ENCODE measurements around the gene EIF5AL1.

Gene EIF5AL1

DNA sequence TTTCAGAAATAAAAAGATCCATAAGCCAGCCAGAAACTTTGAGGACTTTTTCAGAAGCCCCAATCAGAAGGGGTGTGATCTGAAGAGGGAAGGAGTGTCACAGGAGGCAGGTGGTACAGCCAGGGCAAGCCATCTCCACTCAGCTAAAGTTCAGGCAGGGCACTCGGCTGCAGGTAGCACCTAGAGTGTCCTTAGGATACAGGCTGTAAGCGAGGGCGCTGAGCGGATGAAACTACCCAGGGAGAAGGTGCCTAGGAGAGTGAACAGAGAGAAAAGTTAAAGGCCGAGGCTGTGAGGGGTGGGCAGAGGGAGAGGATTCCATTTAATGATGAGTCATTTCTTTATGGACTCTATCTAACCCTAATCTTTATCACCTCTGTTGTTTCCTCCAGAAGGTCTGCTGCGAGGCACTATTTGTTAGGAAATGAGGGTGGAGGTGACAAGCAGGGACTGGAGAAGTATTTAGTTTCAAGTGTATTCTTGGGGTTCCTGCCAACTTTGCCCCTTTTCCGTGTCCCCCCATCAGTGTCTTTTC lies 37.1 kb upstream of the EIF5AL1 start:
- H3K36me3 ChIP-seq (ENCODE audit: control insufficient read depth, insufficient read depth, low read length), result no peaks in the 10 kb centered on the region
- H3K4me3 ChIP-seq (ENCODE audit: extremely low read depth, insufficient read depth, low read length, poor library complexity, severe bottlenecking), result no peak overlapping the region
- no peaks in the 10 kb centered on the region for H3K4me1 ChIP-seq (ENCODE audit: control insufficient read depth, insufficient read depth, low read length, poor library complexity, severe bottlenecking)
- H3K27ac ChIP-seq (ENCODE audit: low read depth, low read length, severe bottlenecking), result no peak overlapping the region
- no peaks in the 10 kb centered on the region for H3K9me3 ChIP-seq (ENCODE audit: control insufficient read depth, low read length)
- WGBS, 2 experiments (ENCODE audit: insufficient coverage in 2 of 2), result 98 to 100% methylated on average over 4 of the region's 7 CpGs

DNA sequence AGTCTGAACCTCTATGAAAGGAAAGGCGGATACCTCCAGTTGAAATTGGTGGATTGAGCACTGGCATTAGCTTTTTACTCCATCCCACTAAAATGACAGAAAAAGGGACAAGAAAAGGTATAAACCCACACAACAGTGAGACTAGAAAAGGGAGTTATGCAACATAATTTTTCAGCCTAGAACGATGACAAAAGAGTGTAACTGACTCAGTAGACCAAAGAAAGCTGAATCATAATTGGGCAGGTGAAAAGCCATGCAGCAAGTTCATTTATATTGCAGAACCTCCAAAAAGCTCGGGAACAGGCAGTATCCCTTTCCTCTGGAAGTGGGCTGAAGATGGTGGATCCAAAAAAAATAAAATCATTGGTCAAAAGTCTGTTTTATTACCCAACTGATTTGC lies 36.5 kb upstream of the EIF5AL1 start:
- no peaks in the 10 kb centered on the region for H3K36me3 ChIP-seq (ENCODE audit: control insufficient read depth, insufficient read depth, low read length)
- no peak overlapping the region for H3K4me3 ChIP-seq (ENCODE audit: extremely low read depth, insufficient read depth, low read length, poor library complexity, severe bottlenecking)
- H3K9me3 ChIP-seq (ENCODE audit: control insufficient read depth, low read length), result no peaks in the 10 kb centered on the region
- no peaks in the 10 kb centered on the region for H3K4me1 ChIP-seq (ENCODE audit: control insufficient read depth, insufficient read depth, low read length, poor library complexity, severe bottlenecking)
- WGBS, 2 experiments (ENCODE audit: insufficient coverage in 2 of 2), result 67 to 92% methylated on average over 1 to 2 of the region's 3 CpGs
- no peak overlapping the region for H3K27ac ChIP-seq (ENCODE audit: low read depth, low read length, severe bottlenecking)

DNA sequence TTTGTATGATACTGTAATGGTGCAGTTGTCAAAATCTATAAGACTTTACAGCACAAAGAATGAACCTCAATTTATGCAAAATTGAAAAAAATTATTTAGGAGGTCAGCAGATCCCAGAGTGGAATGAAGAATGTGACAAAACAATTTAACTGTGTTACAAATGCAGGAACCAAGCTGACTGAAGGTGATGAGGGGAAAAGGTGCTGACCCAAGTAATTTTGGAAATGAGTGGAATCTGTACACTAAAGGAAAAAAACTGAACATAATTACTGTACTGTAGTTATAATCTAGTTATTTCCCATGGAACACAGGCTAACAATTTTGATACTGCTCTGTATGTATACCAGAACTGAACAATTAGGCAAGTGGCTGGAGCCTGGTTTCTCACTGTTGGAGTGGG lies 35.7 kb upstream of the EIF5AL1 start:
- Histone ChIP-seq H3K36me3 (ENCODE audit: control insufficient read depth, insufficient read depth, low read length) (no peaks in the 10 kb centered on the region), H3K9me3 (ENCODE audit: control insufficient read depth, low read length) (no peaks in the 10 kb centered on the region), H3K27ac (ENCODE audit: low read depth, low read length, severe bottlenecking) (no peak overlapping the region), H3K4me1 (ENCODE audit: control insufficient read depth, insufficient read depth, low read length, poor library complexity, severe bottlenecking) (no peaks in the 10 kb centered on the region), H3K4me3 (ENCODE audit: extremely low read depth, insufficient read depth, low read length, poor library complexity, severe bottlenecking) (no peak overlapping the region)

DNA sequence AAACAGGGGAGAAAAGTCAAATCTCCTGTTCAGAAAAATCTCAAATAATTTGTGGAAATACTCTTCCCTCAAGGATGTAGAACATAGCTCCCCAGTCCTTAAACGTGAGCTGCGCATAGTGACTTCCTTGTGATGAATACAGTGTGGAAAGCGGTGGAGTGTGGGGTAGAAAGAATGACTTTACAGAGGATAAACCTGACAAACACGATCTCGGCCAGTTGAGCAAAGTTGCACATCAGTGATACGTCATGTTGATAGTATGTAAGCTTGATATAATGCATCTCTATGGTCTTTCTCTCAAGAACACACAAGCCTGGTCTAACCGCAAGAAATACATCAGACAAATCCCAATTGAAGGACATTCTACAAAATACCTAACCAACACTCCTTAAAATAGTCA lies 34.9 kb upstream of the EIF5AL1 start:
- WGBS, 2 experiments (ENCODE audit: insufficient coverage in 2 of 2), result 82 to 96% methylated on average over 3 to 6 of the region's 7 CpGs
- H3K9me3 ChIP-seq (ENCODE audit: control insufficient read depth, low read length), result no peaks in the 10 kb centered on the region

GRCh38 chr10:79479283-79479909 lies 32.9 kb upstream of the EIF5AL1 start:
- peaks cover 16% of the 10 kb centered on the region for H3K4me1 ChIP-seq (ENCODE audit: control insufficient read depth, insufficient read depth, low read length, poor library complexity, severe bottlenecking)
- no peaks in the 10 kb centered on the region for H3K9me3 ChIP-seq (ENCODE audit: control insufficient read depth, low read length)
- WGBS, 2 experiments (ENCODE audit: insufficient coverage in 2 of 2), result no CpG with 5 or more reads among the region's 3 CpGs
- H3K27ac ChIP-seq (ENCODE audit: low read depth, low read length, severe bottlenecking), result no peak overlapping the region
- no peaks in the 10 kb centered on the region for H3K36me3 ChIP-seq (ENCODE audit: control insufficient read depth, insufficient read depth, low read length)
- no peak overlapping the region for H3K4me3 ChIP-seq (ENCODE audit: extremely low read depth, insufficient read depth, low read length, poor library complexity, severe bottlenecking)

More for the DNA sequence above, 34.9 kb upstream of the EIF5AL1 start:
- no peak overlapping the region for H3K4me3 ChIP-seq (ENCODE audit: extremely low read depth, insufficient read depth, low read length, poor library complexity, severe bottlenecking)
- H3K27ac ChIP-seq (ENCODE audit: low read depth, low read length, severe bottlenecking), result no peak overlapping the region
- no peaks in the 10 kb centered on the region for H3K4me1 ChIP-seq (ENCODE audit: control insufficient read depth, insufficient read depth, low read length, poor library complexity, severe bottlenecking)
- H3K36me3 ChIP-seq (ENCODE audit: control insufficient read depth, insufficient read depth, low read length), result no peaks in the 10 kb centered on the region

GRCh38 chr10:79482304-79482703 lies 30.0 kb upstream of the EIF5AL1 start:
- Histone ChIP-seq H3K4me1 (ENCODE audit: control insufficient read depth, insufficient read depth, low read length, poor library complexity, severe bottlenecking) (peaks cover 17% of the 10 kb centered on the region), H3K4me3 (ENCODE audit: extremely low read depth, insufficient read depth, low read length, poor library complexity, severe bottlenecking) (no peak overlapping the region), H3K9me3 (ENCODE audit: control insufficient read depth, low read length) (no peaks in the 10 kb centered on the region), H3K36me3 (ENCODE audit: control insufficient read depth, insufficient read depth, low read length) (no peaks in the 10 kb centered on the region), H3K27ac (ENCODE audit: low read depth, low read length, severe bottlenecking) (peak overlapping the region; percentile 17)
- WGBS, 2 experiments (ENCODE audit: insufficient coverage in 2 of 2), result no CpG with 5 or more reads among the region's 1 CpG

DNA sequence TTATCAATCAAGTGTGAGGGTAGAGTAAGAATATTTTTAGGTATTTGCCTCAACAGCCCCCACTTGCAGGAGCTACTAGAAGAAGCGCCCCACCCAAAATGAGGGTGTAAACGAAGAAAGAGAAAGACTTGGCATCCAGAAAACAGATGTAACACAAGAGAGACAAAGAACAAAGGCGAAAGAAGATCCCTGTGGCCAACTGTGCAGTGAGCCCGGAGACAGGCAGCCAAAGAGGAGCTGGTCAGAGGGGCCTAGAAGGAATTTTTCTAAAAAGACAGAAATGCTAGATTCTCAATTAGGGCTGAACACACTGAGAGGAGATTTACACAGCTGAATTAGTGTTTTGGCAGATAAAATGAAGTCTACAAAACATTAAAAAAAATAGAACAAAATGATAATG lies 29.6 kb upstream of the EIF5AL1 start:
- Histone ChIP-seq H3K4me3 (ENCODE audit: extremely low read depth, insufficient read depth, low read length, poor library complexity, severe bottlenecking) (no peak overlapping the region), H3K9me3 (ENCODE audit: control insufficient read depth, low read length) (no peaks in the 10 kb centered on the region), H3K4me1 (ENCODE audit: control insufficient read depth, insufficient read depth, low read length, poor library complexity, severe bottlenecking) (peaks cover 21% of the 10 kb centered on the region), H3K27ac (ENCODE audit: low read depth, low read length, severe bottlenecking) (peak overlapping the region; percentile 17), H3K36me3 (ENCODE audit: control insufficient read depth, insufficient read depth, low read length) (no peaks in the 10 kb centered on the region)
- WGBS, 2 experiments (ENCODE audit: insufficient coverage in 2 of 2), result 70 to 85% methylated on average over 2 to 3 of the region's 4 CpGs

GRCh38 chr10:79483299-79483698 lies 29.0 kb upstream of the EIF5AL1 start:
- Histone ChIP-seq H3K4me1 (ENCODE audit: control insufficient read depth, insufficient read depth, low read length, poor library complexity, severe bottlenecking) (peaks cover 27% of the 10 kb centered on the region), H3K36me3 (ENCODE audit: control insufficient read depth, insufficient read depth, low read length) (no peaks in the 10 kb centered on the region), H3K4me3 (ENCODE audit: extremely low read depth, insufficient read depth, low read length, poor library complexity, severe bottlenecking) (no peak overlapping the region), H3K27ac (ENCODE audit: low read depth, low read length, severe bottlenecking) (no peak overlapping the region), H3K9me3 (ENCODE audit: control insufficient read depth, low read length) (no peaks in the 10 kb centered on the region)
- WGBS, 2 experiments (ENCODE audit: insufficient coverage in 2 of 2), result no CpG with 5 or more reads among the region's 3 CpGs

GRCh38 chr10:79483948-79484347 lies 28.4 kb upstream of the EIF5AL1 start:
- 60 to 100% methylated on average over 1 of the region's 2 CpGs for WGBS, 2 experiments (ENCODE audit: insufficient coverage in 2 of 2)
- H3K27ac ChIP-seq (ENCODE audit: low read depth, low read length, severe bottlenecking), result peak overlapping the region; percentile 32
- H3K4me3 ChIP-seq (ENCODE audit: extremely low read depth, insufficient read depth, low read length, poor library complexity, severe bottlenecking), result no peak overlapping the region
- H3K36me3 ChIP-seq (ENCODE audit: control insufficient read depth, insufficient read depth, low read length), result no peaks in the 10 kb centered on the region
- no peaks in the 10 kb centered on the region for H3K9me3 ChIP-seq (ENCODE audit: control insufficient read depth, low read length)
- H3K4me1 ChIP-seq (ENCODE audit: control insufficient read depth, insufficient read depth, low read length, poor library complexity, severe bottlenecking), result peaks cover 33% of the 10 kb centered on the region

GRCh38 chr10:79484476-79484875 lies 27.9 kb upstream of the EIF5AL1 start:
- Histone ChIP-seq H3K27ac (ENCODE audit: low read depth, low read length, severe bottlenecking) (peak overlapping the region; percentile 32), H3K4me1 (ENCODE audit: control insufficient read depth, insufficient read depth, low read length, poor library complexity, severe bottlenecking) (peaks cover 36% of the 10 kb centered on the region), H3K36me3 (ENCODE audit: control insufficient read depth, insufficient read depth, low read length) (no peaks in the 10 kb centered on the region), H3K9me3 (ENCODE audit: control insufficient read depth, low read length) (no peaks in the 10 kb centered on the region), H3K4me3 (ENCODE audit: extremely low read depth, insufficient read depth, low read length, poor library complexity, severe bottlenecking) (no peak overlapping the region)
- WGBS, 2 experiments (ENCODE audit: insufficient coverage in 2 of 2), result 88% methylated on average over 2 of the region's 6 CpGs

DNA sequence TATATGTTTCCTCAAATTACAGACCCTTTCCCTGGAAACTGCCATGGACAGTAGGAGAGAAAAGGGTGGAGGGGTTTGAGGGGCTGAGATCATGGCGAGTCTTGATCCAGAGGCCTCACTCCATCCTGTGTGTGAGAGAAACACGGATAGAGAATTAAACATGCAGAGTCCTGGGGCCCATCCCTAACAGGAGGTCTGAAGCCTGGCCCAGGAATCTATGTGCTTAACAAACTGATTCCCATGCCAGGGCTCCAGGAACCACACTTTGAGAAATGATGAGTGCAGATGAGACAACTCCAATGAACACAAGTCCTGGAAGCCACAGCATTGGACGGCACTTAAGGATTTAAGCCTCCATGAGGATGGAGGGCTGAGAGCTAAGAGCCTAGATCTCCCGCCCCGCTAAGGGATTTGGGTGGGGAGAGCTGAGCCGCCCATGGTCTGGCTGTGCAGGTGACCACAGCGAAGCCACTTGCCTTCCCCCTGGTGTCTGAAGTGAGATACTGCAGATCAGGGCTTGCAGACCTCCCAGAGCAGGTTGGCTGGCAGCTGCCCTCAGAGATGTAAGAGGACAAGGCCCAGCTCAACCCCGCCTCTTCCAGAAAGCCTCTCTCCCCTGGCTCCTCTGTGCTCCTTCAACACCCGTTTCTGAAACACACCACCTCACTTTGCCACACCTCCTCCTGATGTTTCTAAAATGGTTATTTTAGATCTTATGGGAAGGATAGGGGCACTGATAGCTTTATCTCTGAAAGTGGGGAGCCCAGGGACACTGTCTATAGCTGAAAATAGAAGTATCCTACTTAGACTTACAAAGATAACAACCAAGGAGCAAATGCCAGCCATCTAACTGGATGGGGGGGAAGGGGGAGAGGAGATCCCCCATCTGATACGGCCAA lies 24.8 kb upstream of the EIF5AL1 start:
- H3K9me3 ChIP-seq (ENCODE audit: control insufficient read depth, low read length), result no peaks in the 10 kb centered on the region
- peaks cover 47% of the 10 kb centered on the region for H3K4me1 ChIP-seq (ENCODE audit: control insufficient read depth, insufficient read depth, low read length, poor library complexity, severe bottlenecking)
- WGBS, 2 experiments (ENCODE audit: insufficient coverage in 2 of 2), result 32 to 43% methylated on average over 7 to 8 of the region's 10 CpGs
- no peak overlapping the region for H3K4me3 ChIP-seq (ENCODE audit: extremely low read depth, insufficient read depth, low read length, poor library complexity, severe bottlenecking)
- no peaks in the 10 kb centered on the region for H3K36me3 ChIP-seq (ENCODE audit: control insufficient read depth, insufficient read depth, low read length)
- peak overlapping the region; percentile 89 for H3K27ac ChIP-seq (ENCODE audit: low read depth, low read length, severe bottlenecking)

Measured in mesodermal cell (in vitro differentiated cells).